ENCODE results near the gene WDR90.

Gene WDR90

DNA sequence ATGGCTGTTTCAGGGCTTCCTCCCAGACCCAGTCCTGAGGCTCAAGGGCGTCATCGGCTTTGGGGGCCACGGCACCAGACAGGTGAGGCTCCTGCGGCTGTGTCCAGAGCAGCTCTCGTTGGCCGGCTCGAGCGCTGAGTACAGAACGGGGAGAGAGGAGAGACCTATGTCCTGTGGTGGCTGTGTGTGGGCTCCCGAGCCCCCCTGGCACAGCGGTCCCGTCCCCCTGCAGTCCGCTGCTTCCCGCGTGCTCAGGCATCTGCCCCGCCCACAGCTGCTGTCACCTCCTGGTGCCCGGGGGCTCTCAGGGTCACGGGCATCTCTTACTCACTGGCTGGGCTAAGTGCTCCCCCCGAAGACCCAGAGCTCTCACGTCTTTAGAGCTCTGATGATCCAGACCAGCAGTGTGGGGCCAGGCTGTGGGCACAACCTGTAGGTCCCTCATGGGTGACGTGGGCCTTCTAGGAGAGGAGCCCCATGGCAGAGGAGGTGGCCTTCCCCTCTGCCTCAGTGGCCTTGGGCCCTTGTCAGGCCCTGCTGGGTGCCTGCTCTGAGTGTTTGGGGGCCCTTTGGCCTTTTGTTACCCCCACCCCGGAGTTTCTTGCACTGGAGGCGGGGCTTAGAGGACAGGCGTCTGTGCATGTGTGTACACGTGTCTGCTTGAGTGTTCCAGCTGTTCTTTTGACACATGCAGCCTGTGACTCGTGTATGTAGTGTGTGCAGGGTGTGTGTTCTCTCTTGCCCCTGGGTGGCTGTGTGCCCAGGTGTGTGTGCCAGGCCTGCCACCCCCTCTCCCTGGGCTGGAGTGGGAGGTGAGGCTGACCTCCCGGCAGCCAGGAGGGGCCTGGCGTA is 3.5 kb downstream of the WDR90 start:
- DNase-seq (ENCODE audit: insufficient read length, low spot score) = no peak
- TF ChIP-seq POLR2A (IDR thresholded peaks at IDR 0.05; ENCODE audit: low read depth, low read length) = no peak
- FAIRE-seq = no peak

DNA sequence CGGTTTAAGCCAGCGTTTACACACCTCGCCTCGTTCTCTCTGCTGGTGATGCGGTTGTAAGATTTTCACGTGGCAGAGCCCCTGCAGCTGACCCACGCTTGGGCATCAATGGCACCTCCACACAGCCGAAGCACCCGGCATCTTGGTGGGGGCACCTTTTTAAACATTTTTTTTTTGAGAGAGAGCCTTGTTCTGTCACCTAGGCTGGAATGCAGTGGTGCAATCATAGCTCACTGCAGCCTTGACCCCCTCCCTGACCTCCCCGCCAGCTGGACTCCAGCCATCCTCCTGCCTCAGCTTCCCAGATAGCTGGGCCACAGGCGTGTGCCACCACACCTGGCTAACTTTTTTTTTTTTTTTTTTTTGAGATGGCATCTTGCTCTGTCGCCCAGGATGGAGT is 4.9 kb downstream of the WDR90 start:
- no peak for DNase-seq (ENCODE audit: insufficient read length, low spot score)
- no peak for TF ChIP-seq POLR2A (IDR thresholded peaks at IDR 0.05; ENCODE audit: low read depth, low read length)
- FAIRE-seq = no peak

DNA sequence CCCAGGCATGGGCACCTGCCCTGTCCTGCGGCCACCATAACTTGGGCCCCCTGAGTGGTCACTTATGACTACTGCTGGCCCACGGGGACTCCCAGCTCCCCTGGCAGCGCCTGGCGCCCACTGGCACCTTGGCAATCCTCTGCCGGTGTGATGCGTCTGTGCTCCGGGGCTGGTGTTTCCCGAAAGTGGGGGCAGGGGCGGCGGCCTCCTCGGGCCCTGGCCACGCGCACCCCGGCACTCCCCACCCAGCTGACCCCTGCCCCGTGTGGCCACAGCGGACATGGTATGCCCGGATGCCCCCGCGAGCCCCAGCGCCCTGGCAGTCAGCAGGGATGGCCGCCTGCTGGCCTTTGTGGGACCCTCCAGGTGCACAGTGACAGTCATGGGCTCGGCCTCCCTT is 8.3 kb downstream of the WDR90 start:
- no peak for FAIRE-seq
- no peak for DNase-seq (ENCODE audit: insufficient read length, low spot score)
- TF ChIP-seq POLR2A (IDR thresholded peaks at IDR 0.05; ENCODE audit: low read depth, low read length) = no peak

DNA sequence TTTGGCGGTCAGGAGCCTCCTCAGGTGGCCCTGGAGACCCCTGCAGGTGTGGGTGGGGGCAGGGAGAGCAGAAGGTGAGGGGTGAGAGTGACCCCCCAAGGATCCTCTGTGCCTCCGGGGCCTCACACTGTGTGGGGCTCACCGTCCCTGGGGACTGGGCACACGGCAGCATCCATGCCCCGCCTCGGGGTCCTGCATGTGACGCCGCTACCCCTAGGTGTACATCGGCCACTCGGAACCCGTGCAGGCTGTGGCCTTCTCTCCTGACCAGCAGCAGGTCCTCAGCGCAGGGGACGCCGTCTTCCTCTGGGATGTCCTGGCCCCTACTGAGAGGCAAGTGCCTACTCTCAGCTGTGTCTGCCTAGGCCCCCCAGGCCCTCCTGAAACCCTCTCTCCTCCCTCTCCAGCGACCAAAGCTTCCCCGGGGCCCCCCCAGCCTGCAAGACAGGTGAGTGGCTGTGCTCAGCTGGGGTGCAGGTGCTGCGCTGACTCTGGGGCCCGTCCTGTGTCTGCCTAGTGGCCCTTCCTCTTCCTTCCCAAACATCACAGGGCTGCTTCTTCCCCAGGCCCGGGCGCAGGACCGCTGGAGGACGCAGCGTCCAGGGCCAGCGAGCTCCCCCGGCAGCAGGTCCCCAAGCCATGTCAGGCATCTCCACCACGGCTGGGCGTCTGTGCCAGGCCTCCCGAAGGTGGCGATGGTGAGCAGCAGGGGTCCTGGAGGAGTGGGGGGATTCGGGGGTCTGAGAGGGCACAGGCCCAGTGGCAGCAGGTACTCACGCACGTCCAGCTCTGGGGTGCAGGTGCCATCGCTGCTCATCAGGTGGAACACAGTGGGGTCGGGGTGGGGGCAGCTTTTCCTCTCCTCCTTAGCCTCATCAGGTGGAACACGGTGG is 9.8 kb downstream of the WDR90 start:
- no peak for TF ChIP-seq POLR2A (IDR thresholded peaks at IDR 0.05; ENCODE audit: low read depth, low read length)
- no peak for DNase-seq (ENCODE audit: insufficient read length, low spot score)
- no peak for FAIRE-seq

DNA sequence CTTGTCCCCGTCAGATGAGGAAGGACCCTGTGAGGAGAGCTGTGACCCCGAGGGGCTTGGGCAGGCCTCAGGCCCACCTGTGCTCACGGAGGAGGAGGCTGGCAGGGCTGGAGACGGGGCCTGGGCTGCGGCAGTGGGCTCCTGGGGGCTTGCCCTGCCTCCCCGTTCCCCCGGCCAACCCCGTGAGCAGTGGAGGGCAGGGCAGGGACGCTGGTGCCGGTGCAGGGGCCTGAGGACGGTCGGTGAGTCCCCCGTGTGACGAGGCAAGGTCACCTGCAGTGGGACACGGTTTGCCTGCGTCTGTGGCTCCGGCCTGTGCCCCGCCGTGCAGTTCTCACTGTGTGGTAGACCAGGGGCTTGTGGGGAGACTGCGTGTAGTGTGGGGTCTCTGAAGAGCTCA is 10.5 kb downstream of the WDR90 start:
- no peak for DNase-seq (ENCODE audit: insufficient read length, low spot score)
- no peak for FAIRE-seq
- no peak for TF ChIP-seq POLR2A (IDR thresholded peaks at IDR 0.05; ENCODE audit: low read depth, low read length)

DNA sequence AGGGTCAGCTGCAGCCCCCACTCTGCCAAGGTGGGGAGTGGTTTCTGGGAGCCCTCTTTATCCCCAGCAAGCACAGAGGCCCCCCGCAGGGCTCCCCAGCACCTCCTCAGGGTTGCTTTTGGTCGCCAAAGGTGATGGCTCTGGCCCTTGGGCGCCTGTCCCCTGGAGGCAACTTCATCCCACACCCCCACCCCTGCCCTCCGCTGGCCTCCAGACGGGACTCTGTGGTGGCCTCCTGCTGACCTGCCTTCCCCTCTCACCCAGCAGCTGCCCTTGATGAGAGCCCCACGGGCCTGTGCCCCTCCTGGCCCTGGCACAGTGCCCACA is 10.9 kb downstream of the WDR90 start:
- TF ChIP-seq POLR2A (IDR thresholded peaks at IDR 0.05; ENCODE audit: low read depth, low read length) = no peak
- FAIRE-seq (no peak), DNase-seq (ENCODE audit: insufficient read length, low spot score) (no peak)

DNA sequence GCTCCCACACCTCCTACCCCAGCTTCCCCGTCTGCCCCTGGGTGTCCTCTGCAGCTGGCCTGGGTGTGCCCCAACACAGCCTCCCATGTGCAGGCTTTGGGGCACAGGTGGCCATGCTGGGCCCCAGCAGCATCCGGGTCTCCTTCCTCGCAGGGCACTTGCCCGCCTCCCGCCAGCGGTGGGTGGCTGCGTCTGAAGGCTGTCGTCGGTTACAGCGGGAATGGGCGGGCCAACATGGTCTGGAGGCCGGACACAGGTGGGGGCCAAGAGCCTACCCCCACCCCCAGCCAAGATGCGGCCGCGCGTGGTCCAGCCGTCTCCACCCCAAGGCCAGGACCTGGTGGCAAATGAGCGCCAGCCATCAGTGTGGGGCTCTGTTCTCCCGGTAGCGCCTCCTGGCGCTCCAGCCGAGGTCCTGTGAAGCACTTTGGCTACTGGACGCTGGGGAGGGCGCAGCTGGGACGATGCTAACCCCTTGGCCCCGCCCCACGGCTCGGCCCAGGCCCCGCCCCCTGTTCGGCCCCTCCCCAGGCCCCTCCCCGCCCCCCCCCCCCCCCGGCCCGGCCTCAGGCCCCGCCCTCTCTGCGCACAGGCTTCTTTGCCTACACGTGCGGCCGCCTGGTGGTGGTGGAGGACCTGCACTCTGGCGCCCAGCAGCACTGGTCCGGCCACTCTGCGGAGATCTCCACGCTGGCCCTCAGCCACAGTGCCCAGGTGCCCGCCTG is 11.5 kb downstream of the WDR90 start:
- TF ChIP-seq POLR2A (IDR thresholded peaks at IDR 0.05; ENCODE audit: low read depth, low read length) = no peak
- no peak for DNase-seq (ENCODE audit: insufficient read length, low spot score)
- no peak for FAIRE-seq

DNA sequence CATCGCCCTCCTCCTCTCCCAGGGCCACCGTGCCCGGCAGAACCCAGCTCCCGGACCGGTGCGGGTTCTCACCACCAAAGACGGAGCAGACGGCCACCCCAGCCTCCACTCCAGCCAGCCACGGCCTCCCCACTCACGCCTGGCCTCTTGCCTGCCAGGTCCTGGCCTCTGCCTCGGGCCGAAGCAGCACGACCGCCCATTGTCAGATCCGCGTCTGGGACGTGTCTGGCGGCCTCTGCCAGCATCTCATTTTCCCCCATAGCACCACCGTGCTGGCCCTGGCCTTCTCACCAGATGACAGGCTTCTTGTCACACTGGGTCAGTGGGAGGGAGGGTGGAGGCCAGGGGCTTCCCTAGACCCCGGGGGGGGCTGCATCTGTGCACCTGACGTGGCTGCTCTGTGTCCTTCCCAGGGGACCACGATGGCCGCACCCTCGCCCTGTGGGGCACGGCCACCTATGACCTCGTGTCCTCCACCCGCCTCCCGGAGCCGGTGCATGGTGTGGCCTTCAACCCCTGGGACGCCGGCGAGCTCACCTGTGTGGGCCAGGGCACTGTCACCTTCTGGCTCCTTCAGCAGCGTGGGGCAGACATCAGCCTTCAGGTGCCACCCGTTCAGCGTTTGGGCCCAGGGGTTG is 12.1 kb downstream of the WDR90 start:
- FAIRE-seq (no peak), DNase-seq (ENCODE audit: insufficient read length, low spot score) (no peak)
- TF ChIP-seq POLR2A (IDR thresholded peaks at IDR 0.05; ENCODE audit: low read depth, low read length) = no peak

DNA sequence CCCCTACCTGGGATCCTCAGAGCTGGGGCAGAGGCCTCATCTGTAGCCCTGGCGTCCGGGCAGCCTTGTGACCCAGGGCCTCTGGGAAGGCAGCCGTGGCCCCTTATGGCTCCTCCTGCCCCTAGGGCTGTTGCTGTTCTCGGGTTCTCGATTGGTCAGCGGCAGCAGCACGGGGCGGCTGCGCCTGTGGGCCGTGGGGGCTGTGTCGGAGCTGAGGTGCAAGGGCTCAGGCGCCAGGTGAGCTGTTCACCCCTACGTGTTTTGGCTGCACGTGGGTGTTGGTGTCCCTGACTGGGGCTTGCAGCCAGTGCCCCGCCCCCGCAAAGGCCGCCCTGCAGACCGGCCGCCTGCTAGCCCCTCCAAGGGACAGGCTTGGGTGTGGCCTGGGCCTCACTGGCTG is 12.9 kb downstream of the WDR90 start:
- no peak for DNase-seq (ENCODE audit: insufficient read length, low spot score)
- FAIRE-seq = no peak
- TF ChIP-seq POLR2A (IDR thresholded peaks at IDR 0.05; ENCODE audit: low read depth, low read length) = no peak

DNA sequence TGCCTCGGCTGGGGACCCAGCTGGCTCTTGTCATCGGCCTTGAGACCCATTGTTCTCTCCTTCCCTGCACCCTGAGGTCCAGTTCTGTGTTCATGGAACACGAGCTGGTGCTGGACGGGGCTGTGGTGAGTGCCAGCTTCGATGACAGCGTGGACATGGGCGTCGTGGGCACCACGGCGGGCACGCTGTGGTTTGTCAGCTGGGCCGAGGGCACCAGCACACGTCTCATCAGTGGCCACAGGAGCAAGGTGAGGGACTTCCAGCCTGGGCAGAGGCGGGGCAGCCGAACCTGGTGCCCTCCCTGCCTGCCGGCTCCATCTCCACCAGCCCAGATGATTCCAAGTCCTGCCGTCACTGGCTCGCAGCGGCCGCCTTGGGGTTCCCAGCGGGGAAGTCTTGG is 13.4 kb downstream of the WDR90 start:
- FAIRE-seq (no peak), DNase-seq (ENCODE audit: insufficient read length, low spot score) (no peak)
- no peak for TF ChIP-seq POLR2A (IDR thresholded peaks at IDR 0.05; ENCODE audit: low read depth, low read length)

DNA sequence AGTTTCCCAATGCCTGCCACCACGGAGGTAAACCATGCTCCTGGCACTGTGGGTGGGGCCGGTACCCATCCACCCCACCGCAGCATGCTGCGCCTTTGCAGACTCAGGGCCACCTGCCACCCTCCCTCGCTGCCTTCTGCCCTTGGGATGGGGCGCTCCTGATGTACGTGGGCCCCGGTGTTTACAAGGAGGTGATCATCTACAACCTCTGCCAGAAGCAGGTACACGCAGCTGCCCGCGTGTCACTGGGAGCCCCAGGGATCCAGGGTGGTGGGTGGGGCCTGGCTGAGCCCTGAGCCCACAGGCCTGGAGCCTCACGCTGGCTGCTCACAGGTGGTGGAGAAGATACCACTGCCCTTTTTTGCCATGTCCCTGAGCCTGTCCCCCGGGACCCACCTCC is 17.4 kb downstream of the WDR90 start:
- no peak for FAIRE-seq
- DNase-seq (ENCODE audit: insufficient read length, low spot score) = no peak
- TF ChIP-seq POLR2A (IDR thresholded peaks at IDR 0.05; ENCODE audit: low read depth, low read length) = no peak

DNA sequence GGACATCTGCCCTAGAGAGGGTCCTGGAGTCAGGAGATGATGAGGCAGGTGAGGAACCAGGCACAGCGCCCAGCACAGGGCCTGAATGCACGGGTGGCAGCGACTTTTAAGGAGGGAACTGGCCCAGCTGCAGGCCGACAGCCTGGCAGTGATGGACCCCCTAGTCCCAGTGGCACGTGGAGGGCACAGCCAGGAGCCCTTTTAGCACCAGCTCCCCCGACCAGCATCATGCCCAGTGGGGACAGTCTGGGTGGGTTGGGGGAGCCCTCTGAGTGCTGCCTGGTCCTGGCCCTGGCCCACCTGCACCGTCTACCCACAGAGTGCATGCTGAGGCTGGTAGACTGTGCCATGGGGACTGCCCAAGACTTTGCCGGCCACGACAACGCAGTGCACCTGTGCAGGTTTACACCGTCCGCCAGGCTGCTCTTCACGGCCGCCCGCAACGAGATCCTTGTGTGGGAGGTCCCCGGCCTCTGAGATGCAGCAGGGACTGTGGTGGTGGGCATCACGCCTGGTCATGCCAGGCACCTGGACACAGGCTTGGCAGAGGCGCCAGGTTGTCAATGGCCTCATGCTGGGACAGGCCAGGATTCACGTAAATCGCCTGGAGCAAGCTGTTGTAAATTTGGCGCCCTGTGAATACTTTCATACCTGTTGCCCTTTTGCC is 18.1 kb downstream of the WDR90 start:
- TF ChIP-seq POLR2A (IDR thresholded peaks at IDR 0.05; ENCODE audit: low read depth, low read length) = no peak
- DNase-seq (ENCODE audit: insufficient read length, low spot score) = no peak
- FAIRE-seq = no peak

DNA sequence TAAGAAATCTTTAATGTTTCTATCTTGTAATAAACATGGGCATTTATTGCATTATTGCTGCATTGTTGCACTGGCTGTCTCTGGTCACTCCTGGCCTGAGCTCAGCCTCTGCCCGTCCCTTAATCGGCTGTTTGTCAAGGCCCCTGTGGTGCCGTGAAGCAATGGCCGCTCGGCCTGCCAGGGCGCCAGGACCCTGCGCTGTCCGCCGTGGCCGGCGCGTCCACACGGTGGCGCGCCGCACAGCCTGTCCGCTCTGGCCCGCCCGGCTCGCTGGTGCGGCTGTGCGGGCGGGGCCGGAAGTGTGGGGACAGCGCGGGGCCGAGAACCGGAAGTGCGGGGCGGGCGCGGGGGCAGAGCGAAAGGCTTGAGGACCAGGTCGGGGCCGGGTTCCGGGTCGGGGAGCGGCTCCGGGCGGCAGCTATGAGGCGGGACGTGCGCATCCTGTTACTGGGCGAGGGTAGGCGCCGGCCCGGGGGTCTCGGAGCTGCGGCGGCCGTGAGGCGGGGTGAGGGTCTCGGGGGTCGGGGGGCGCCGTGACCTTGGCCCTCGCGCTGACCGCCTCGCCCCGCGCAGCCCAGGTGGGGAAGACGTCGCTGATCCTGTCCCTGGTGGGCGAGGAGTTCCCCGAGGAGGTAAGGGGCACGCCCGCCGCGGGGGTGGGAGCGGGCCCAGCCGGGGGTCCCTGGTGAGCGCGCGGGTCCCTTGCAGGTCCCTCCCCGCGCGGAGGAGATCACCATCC is 18.8 kb downstream of the WDR90 start, which contains the start of gene RHOT2:
TSS of gene RHOT2 (plus strand) at position 353 of the 739 bp plus-strand sequence. CDS start at position 421, 68 bp downstream.
- DNase-seq (ENCODE audit: insufficient read length, low spot score) (peak; percentile 95), FAIRE-seq (no peak)
- TF ChIP-seq POLR2A (IDR thresholded peaks at IDR 0.05; ENCODE audit: low read depth, low read length) = peak; percentile 81
